ENCODE results near the gene SCN2B.

Gene SCN2B

DNA sequence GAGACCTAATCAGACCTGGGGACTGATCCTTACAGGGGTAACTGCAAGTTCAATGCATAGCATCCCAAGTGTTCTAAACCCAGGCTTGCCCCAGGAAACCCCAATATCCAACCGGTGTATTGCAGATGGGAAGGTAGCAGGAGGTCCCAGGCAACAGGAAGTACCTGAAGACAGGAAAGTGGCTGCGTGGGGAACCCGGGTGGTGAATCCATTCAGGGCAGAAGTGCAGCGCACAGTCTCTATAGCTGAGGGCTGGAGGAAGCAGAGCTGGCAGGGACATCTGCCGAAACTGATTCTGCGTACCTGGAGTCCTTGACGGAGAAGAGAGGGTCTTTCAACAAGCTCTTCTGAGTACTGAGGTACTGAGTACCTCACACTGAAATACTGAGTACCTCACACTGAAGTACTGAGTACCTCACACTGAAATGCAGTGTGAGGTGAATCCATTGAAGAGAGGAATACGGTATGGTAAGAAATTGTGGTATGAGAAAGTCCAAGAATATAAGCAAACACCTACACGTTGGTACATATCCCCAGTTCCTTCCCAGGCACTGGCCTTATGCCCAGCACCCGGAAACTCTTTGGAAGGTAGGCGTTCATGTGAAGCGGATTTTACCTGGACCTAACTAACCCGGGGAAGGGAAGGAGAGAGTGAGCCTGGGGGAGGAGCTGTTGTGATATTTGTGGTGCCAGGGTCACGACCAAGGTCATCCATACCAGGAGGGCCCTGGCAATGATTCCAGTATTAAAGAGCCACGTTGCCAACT, 43.9 kb downstream of the SCN2B start:
- TF ChIP-seq, protein P1, sequence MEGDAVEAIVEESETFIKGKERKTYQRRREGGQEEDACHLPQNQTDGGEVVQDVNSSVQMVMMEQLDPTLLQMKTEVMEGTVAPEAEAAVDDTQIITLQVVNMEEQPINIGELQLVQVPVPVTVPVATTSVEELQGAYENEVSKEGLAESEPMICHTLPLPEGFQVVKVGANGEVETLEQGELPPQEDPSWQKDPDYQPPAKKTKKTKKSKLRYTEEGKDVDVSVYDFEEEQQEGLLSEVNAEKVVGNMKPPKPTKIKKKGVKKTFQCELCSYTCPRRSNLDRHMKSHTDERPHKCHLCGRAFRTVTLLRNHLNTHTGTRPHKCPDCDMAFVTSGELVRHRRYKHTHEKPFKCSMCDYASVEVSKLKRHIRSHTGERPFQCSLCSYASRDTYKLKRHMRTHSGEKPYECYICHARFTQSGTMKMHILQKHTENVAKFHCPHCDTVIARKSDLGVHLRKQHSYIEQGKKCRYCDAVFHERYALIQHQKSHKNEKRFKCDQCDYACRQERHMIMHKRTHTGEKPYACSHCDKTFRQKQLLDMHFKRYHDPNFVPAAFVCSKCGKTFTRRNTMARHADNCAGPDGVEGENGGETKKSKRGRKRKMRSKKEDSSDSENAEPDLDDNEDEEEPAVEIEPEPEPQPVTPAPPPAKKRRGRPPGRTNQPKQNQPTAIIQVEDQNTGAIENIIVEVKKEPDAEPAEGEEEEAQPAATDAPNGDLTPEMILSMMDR (IDR thresholded peaks at IDR 0.05; ENCODE audit: extremely low read depth, insufficient read depth, missing control alignments) = no peak
- in situ Hi-C loops (cut with MboI; ENCODE audit: low pct_unique_long_range_greater_than_20kb, low sequenced_read_pairs, unreplicated experiment) = no loop called here
- no peak for DNase-seq (ENCODE audit: low spot score)

GRCh38 chr11:118129471-118130172, 46.8 kb downstream of the SCN2B start:
- in situ Hi-C loops (cut with MboI; ENCODE audit: low pct_unique_long_range_greater_than_20kb, low sequenced_read_pairs, unreplicated experiment) = no loop called here
- DNase-seq (ENCODE audit: low spot score) = no peak
- TF ChIP-seq, protein P1 (IDR thresholded peaks at IDR 0.05; ENCODE audit: extremely low read depth, insufficient read depth, missing control alignments) = no peak

DNA sequence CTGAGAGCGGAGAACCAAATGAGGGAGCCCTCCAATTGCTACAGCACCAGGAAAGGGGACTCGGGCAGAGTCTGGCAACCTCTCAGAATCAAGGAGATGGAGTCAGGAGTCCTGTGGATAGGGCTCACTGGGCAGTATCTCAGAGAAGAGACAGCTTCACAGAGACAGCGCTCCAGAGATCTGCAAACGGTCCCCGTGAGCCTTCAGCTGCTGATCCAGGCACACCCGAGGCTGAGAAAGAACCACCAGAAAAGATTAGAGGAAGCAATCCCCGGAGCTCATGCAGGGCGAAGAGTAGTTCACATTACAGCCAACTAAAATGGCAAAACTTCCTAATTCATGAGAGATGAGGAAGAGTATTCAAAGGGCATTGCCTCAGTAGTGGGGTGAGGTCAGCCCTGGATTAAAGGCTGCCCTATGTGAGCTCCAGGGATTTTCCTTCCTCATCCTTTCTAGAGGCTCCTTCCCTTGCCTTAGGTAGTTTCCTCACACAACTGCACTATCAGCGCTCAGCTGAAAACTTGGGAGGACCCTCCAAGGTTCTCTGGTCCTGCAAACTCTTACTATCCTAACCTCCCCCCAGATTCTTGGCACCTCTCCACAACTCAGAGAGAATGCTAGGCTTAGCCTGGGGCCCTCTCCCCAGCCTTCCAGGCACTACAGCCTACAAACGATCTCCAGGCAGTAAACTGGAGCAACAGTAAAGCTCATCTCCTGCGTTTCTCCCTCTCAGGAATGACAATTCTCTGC, 47.5 kb downstream of the SCN2B start:
- TF ChIP-seq, protein P1 (IDR thresholded peaks at IDR 0.05; ENCODE audit: extremely low read depth, insufficient read depth, missing control alignments) = no peak

DNA sequence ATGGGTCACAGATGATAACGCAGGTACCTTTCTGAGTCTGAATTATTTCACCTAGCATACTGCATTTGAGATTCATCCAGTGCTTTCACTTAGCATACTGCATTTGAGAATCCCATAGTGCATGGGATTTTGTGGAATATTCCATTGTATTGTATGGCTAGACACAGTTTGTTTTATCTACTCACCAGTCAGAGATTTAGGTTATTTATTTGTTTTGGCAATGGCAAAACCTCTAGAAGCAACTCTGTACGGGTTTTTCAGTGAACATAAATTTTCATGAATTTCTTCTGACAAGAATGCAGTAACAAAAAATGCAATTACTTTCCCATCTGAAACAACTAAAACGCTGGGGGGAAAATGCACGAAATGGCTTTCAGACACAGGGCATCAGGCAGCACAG, 48.1 kb downstream of the SCN2B start:
- in situ Hi-C loops (cut with MboI; ENCODE audit: low pct_unique_long_range_greater_than_20kb, low sequenced_read_pairs, unreplicated experiment) = no loop called here
- DNase-seq (ENCODE audit: low spot score) = no peak
- TF ChIP-seq, protein P1 (IDR thresholded peaks at IDR 0.05; ENCODE audit: extremely low read depth, insufficient read depth, missing control alignments) = no peak

More for the DNA sequence above, 47.5 kb downstream of the SCN2B start:
- no peak for DNase-seq (ENCODE audit: low spot score)
- in situ Hi-C loops (cut with MboI; ENCODE audit: low pct_unique_long_range_greater_than_20kb, low sequenced_read_pairs, unreplicated experiment) = no loop called here

DNA sequence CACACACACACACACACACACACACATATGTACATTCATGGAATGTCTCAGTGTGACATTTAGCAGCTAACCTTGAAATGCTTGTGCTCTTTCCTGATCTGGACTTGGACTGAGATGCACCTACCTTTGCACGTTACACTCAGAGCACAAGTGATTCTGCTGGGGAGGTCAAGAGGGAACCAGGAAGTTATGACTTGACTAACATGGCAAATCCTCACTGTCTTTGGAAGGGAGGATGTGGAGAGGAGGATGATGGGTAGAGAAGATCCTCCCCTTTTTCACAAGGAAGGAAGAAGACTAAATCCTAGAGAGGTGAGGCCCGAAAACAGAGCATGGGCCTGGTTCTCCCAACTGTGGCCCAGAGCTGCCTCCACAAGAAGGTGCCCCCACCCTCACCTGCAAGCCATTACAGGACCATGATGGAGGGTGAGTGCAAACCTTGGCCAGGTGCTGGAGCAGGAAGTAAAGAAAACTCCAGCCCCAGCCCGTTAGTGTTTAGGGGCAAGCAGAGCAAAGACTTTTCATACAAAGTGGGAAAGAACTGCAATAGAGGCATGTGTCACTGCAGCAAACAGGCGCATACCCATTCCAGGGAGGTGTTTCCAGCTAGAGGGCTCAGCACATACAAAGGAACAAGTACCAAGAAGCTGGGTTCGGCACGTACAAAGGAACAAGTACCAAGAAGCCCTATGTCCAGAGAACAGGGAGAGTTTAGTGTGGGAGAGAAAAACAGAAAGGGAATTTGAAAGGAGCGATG, 50.2 kb downstream of the SCN2B start:
- TF ChIP-seq, protein P1 (IDR thresholded peaks at IDR 0.05; ENCODE audit: extremely low read depth, insufficient read depth, missing control alignments) = no peak
- in situ Hi-C loops (cut with MboI; ENCODE audit: low pct_unique_long_range_greater_than_20kb, low sequenced_read_pairs, unreplicated experiment) = no loop called here
- DNase-seq (ENCODE audit: low spot score) = no peak
